NCI-H146 treated with DMSO at 0.1 percent for 48 hours (cell line): ENCODE results near the gene HYAL3.
"Not testable (repeated sequence)": the region's sequence is repeated elsewhere in the genome, so short reads cannot be mapped to it uniquely, and the experiment has no call there.

Source experiments
- DNase-seq: peaks from one replicate; lab custom pipeline; 2025; ENCODE audit not compliant: unreplicated experiment; lab: John Stamatoyannopoulos, UW

HYAL3 gene

DNA sequence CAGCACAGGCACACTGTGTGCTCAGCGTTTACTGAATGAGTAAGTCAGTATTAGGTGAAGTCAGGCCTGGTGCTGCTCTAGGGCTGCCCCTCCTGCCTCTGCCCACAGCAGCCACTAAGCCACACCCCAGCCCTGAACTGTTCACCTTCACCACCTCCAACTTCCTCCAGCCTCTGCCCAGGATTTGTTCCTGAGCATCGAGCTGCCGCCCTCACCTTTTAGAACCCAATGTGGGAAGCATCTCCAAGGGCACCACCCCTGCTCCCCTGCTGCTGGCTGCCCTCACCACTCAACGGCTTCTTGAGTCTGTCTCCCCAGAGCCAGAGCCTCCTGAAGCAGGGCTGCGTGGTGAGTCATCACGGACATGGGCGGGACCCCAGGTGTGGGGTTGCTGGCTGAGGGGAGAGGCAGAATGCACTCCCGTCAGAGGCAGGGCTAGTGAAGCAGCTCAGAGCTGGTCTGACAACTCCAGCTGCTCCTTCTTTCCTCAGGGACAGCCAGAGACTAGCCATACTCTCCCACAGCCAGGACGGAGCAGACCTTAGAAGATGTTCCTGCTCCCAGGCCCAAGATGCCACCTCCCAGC, 17.5 kb upstream of the HYAL3 start:
- no peak for DNase-seq

- DNase-seq = no peak
Measured at GRCh38 chr3:50314816-50315215, 15.6 kb upstream of the HYAL3 start.

- DNase-seq = no peak
Measured at GRCh38 chr3:50314342-50314741, 15.1 kb upstream of the HYAL3 start.

DNA sequence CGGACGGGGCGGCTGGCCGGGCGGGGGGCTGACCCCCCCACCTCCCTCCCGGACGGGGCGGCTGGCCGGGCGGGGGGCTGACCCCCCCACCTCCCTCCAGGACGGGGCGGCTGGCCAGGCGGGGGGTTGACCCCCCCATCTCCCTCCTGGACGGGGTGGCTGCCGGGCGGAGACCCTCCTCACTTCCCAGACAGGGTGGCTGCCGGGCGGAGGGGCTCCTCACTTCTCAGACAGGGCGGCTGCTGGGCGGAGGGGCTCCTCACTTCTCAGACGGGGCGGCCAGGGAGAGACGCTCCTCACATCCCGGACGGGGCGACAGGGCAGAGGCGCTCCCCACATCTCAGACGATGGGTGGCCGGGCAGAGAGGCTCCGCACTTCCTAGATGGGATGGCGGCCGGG, 12.8 kb upstream of the HYAL3 start:
- not testable (repeated sequence) for DNase-seq

DNA sequence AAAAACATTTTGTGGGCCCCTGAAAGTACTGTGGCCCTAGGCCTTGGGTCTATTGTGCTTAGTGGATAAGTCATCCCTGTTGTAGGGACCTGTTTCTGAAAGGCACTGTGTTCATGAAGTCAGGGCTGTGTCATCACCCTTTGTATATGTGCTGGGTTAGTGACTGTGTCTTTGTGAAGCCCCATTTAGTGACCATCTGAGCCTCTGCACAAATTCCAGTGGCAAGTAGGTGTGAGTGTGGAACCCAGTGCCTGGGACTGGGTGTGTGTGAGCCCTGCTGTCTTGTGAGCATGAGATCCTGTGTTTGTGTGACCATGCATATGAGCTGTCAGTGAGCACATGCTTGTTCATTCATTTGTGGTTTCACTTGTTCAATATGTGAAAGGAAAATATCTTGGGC, 5.4 kb upstream of the HYAL3 start:
- DNase-seq = no peak

GRCh38 chr3:50303013-50303815, 4.0 kb upstream of the HYAL3 start, which contains the start of gene HYAL1:
Gene HYAL1, minus strand, starts transcription at chr3:50303574. Its CDS starts 618 bp downstream, at chr3:50302956.
- DNase-seq = no peak

DNA sequence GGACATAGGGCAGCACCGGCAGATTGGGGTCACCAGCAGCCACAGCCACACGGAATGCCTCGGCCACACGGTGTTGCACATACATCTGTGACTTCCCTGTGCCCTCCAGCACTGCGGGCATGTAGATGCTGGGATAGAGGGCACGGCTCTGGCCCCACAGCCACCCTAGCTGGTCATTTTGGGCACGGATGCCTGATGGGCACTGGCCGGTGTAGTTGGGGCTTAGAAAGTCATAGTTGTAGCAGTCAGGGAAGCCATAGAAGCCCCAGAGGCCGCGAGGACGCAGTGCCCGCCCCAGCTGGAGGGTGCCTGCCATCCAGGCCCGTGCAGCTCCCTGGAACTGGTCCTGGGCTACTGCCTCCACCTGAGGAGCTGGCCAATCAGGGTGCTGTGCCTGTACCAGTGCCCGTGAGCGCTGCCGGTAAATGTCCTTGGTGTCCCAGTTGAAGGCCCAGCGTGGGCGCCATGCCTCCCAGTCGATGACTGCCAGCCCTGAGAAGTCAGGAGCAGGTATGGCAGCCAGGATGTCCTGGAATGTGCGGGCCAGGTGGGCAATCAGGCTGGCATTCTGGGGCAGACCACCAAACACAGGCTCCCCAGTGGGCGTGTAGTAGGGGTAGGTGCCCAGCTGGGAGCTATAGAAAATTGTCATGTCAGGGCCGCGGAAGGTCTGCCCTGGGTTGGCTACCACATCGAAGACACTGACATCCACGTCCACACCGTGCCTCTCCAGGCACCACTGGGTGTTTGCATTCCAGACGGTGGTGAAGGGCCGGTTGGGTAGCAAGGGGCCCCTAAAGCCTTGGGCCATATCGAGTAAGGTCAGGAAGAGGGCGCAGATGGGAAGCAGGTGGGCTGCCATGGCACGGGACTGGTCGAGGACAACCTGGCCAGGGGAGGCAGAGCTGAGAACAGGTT, 3.1 kb upstream of the HYAL3 start:
- no peak for DNase-seq

DNA sequence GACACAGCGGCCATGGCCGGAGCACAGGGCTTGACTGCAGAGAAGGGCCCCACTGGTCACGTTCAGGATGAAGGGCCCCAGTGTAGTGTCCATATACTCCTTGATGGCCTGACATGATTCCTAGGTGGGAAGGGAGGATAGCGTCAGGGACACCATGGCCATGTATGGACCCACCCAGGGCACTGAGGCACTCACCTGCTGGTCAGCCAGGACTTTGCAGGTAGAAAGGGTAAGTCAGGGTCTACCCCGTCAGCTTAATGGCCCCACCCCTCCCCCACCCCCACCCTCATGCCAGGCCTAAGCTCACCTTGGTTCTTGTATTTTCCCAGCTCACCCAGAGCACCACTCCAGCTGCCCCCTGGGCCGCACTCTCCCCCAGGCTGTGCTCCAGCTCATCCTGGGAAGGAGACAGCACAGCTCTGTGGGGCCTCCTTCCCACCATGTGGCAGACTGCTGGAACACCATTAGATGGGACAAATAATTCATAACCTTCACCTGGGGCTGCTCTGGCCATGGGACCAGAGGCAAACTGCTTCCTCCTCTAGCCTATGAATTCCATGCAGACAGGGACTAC, 1.6 kb upstream of the HYAL3 start:
- DNase-seq = no peak

GRCh38 chr3:50299929-50300680, 900 bp upstream of the HYAL3 start:
- no peak for DNase-seq

DNA sequence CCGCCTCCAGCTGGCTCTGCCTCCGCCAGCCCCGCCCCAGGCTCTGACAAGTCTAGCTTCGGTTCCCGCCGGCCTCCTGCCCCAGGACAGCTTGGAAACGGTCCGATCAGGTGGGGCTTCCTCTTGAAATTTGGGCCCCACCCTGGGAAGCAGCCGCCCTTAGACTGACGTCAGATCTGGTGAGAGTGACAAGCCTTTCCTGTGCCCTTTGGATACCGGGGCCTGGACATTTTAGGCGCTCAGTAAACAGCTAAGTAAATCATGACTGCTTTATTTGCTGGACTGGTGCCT, 378 bp upstream of the HYAL3 start:
- no peak for DNase-seq

- DNase-seq = no peak
Measured at GRCh38 chr3:50297896-50298725, 1.1 kb downstream of the HYAL3 start.

- no peak for DNase-seq
Measured at GRCh38 chr3:50297384-50297775, 1.8 kb downstream of the HYAL3 start.

DNA sequence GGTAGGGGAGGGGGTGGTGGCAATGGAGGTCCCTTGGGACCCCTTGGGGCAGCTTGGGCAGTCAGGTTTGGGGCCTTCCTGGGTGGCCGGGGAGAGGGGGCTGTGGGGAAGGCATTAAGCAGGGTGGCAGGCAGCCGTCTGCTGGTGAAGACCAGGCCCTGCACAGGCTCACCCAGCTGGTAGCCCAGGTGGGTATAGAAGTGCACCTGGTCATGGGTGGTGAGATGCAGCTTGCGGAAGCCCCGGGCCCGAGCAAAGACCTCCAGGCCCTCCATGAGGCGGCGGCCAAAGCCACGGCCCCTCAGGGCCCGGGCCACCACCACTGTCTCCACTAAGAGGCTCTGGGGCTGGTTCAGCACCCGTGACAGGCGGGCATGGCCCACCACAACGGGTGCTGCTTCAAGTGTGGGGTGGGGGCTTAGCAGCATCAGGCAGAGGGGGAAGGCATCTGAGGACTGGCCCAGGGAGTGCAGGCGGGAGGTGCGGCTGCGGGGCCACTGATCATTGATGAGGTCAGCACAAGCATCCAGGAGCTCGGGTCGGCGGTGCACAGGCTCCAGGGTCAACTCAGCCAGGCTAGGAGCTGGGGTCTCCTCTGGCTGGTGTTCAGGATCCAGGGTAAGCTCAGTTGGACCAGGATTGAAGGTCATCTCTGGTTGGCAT, 2.4 kb downstream of the HYAL3 start:
- DNase-seq = no peak

- DNase-seq = no peak
Measured at GRCh38 chr3:50295553-50296431, 3.4 kb downstream of the HYAL3 start.

GRCh38 chr3:50294492-50295403, 4.5 kb downstream of the HYAL3 start:
- no peak for DNase-seq

- DNase-seq = no peak
Measured at GRCh38 chr3:50294089-50294488, 5.1 kb downstream of the HYAL3 start.

DNA sequence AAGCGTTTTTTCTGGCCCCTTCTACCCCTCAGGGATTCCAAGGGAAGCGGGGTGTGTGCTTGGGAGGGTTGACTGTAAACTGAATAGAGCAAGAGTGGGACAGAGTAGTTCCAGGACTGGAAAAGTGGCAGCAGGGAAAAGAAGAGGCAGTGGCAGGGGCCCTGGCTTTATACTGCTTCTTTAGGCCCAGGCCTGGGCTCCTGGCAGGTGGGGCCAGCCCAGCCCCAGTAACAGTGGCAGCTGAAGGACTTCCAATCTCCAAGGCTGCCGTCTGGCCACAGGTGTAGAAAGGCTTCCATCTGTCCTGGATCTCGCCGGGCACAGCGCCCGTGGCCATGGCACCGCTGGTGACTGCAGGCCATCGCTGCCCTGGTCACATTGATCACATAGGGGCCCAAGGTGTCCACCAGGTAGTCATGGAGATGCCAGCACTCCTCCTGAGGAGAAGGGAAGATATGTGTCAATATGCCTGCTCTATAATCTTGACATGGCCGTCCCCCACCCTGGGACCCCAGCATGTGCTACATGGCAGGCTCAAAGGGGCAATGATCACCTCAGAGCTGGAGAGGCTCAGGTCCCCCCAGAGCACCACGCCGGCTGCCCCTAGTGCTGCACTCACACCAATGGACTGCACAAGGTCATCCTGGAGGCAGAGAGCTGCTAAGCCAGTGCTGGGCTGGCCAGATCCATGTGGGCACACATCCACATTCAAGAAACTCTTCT, 6.0 kb downstream of the HYAL3 start:
- DNase-seq = no peak
